Adipose tissue (tissue), 3 donors: ENCODE data around the gene JMJD1C. TPM values are rescaled to one million over a fixed set of nuclear protein-coding genes. Genes with fewer than 3 reads are reported as not detected.

Source experiments
- H3K27ac ChIP-seq: one replicate; pipeline ENCODE4 v1.5.1; 2013; ENCODE audit warnings: low read depth, low read length
- WGBS, 3 donors: extraction: QIAGEN DNeasy Blood & Tissue Kit; methylation state at CpG; one replicate each; pipeline ENCODE4 v1.1.7; 2013; 5-methylcytosine and 5-hydroxymethylcytosine counted together
- polyA plus RNA-seq, 3 donors: library from polyadenylated mRNA; stranded (reverse); fragments of 200-250 nt; gene quantifications; one replicate each; pipeline ENCODE4 v1.2.3, GENCODE V29; 2013
- donor health status: healthy with polysubstance abuse.
- donor health status: Bipolar disorder and iron deficiency.
- donor health status: healthy.

JMJD1C gene
- polyA plus RNA-seq, 3 donors: 14.7 to 39.5 (median 31.1) TPM

DNA sequence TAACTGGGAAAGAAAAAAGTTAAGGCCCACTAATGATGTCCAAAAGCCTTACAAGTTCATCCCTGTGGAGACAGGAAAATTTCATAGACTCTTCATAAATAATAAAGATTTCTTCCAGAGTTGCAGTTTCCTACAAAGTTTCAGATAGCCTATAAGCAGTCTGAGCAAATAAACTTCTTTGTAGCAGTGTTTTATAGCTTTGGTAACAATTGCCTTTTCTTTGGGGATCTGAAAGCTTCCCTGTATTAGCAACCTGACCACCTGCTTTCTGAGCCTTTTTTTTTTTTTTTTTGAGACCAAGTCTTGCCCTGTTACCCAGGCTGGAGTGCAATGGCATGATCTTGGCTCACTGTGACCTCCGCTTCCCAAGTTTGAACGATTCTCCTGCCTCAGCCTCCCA is 182.7 kb downstream of the JMJD1C start:
- H3K27ac ChIP-seq: no peak overlapping the region
- WGBS, 3 donors: 96 to 97% (median 97%) methylated on average over 2 of the region's 2 CpGs

DNA sequence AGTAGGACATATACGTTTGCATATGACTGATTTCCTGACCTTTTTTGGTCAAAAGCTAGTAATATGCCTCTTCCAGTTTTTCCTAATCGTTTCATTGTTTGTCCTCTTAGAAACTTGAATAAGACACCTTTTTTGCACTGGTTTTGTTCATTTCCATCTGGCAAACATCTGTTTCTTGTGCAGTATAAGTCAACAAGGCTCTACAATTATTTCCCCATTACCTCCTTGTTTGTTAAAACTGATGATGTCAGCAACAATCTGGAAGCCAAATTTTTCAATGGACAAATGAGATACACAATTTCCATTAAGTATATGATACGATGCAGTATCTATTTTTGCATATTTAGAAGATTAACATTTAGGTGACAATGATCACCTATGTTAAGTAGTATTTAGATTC is 183.8 kb downstream of the JMJD1C start:
- 81 to 89% (median 84%) methylated on average over 3 of the region's 3 CpGs for WGBS, 3 donors
- H3K27ac ChIP-seq: no peak overlapping the region

GRCh38 chr10:63280386-63280785 is 185.4 kb downstream of the JMJD1C start:
- WGBS, 3 donors: 96 to 98% (median 97%) methylated on average over 6 of the region's 6 CpGs
- H3K27ac ChIP-seq: no peak overlapping the region

GRCh38 chr10:63275094-63275493 is 190.7 kb downstream of the JMJD1C start:
- H3K27ac ChIP-seq: no peak overlapping the region

GRCh38 chr10:63273577-63273976 is 192.2 kb downstream of the JMJD1C start:
- no peak overlapping the region for H3K27ac ChIP-seq

More at GRCh38 chr10:63275094-63275493, 190.7 kb downstream of the JMJD1C start:
- WGBS, 3 donors: 55 to 88% (median 87%) methylated on average over 3 of the region's 3 CpGs

GRCh38 chr10:63268798-63269503 is 196.8 kb downstream of the JMJD1C start:
- peak overlapping the region; percentile 86 for H3K27ac ChIP-seq
- 0 to 1% (median 1%) methylated on average over 17 of the region's 17 CpGs for WGBS, 3 donors

DNA sequence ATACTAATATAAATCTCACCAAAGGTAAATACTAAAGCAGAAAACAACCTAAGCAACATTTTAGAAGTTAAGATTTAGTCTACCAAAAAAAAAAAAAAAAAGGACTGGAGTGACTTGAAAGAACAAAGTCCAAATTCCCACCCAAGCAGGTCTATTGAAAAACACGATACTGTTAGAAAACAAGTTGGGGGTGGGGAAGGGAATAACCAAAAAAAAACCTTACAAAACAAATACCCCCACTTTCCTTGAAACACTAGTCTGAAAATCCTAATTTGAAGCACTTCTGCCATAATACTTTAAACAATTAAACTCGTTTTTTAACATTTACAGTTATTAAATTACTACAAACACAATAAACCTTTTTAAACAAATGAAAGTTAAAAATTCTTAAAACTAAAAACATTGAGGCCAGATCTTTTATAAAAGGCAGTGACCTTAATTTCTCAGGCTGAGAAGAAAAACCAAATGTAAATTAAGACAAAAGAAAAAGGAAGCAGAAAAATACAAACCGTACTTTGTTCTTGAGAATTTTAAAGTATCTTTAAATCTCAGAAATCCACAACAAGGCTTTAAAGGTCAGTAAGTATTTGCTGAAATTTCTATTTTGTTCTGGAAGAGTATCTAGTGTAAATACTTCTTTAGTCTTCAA is 197.5 kb downstream of the JMJD1C start:
- peak overlapping the region; percentile 86 for H3K27ac ChIP-seq
- WGBS, 3 donors: 0 to 2% (median 0%) methylated on average over 3 of the region's 3 CpGs

GRCh38 chr10:63267414-63268148 is 198.2 kb downstream of the JMJD1C start:
- 0 to 1% (median 1%) methylated on average over 6 of the region's 6 CpGs for WGBS, 3 donors

DNA sequence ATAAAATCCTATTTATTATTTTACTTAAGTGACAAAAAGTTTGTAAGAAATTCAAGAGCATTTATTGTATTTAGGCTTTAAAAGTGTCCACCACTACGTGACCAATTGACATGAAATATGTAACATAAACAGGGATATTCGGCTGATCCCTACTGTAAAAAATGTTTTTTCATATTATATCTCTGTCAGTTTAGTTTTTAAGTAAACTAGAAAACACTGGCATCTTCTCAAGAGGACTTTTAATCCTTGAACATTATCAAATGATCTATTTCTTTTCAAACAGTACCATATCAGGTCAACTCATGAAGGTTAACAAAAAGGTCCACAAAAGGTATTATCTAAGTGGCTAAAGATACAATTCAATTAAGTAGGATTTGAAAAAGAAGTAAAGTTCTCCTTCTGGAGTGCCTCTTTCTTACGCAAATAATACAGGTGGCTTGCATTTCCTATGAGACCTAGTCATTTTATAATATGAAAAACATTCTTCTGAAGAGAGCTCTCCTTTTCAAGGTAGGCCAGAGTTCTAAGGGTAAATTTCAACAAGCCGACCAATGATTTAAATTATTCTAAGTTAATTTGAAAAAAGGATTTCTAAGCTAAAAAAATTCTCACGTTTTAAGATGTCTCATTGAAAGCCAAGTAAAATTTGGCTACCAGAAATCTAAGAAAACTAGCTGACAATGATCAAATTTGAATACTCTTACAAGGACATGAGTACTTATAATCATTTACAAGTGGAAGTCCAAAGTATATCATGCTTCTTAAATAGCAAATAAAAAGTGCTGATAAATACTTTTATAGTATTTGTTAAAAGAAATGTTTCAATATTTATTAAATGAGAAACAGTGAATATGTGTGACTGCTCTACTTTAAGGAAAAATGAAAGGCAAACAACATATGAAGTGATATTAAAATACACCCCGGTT is 199.1 kb downstream of the JMJD1C start:
- 1 to 4% (median 2%) methylated on average over 6 of the region's 6 CpGs for WGBS, 3 donors
- no peak overlapping the region for H3K27ac ChIP-seq

More at GRCh38 chr10:63267414-63268148, 198.2 kb downstream of the JMJD1C start:
- H3K27ac ChIP-seq: no peak overlapping the region

- WGBS, 3 donors: 4 to 7% (median 6%) methylated on average over 2 of the region's 2 CpGs
- H3K27ac ChIP-seq: no peak overlapping the region
Observed at GRCh38 chr10:63265683-63266235, 200.0 kb downstream of the JMJD1C start.

GRCh38 chr10:63265222-63265617 is 200.6 kb downstream of the JMJD1C start:
- WGBS, 3 donors: 0 to 1% (median 1%) methylated on average over 5 of the region's 5 CpGs
- H3K27ac ChIP-seq: no peak overlapping the region

DNA sequence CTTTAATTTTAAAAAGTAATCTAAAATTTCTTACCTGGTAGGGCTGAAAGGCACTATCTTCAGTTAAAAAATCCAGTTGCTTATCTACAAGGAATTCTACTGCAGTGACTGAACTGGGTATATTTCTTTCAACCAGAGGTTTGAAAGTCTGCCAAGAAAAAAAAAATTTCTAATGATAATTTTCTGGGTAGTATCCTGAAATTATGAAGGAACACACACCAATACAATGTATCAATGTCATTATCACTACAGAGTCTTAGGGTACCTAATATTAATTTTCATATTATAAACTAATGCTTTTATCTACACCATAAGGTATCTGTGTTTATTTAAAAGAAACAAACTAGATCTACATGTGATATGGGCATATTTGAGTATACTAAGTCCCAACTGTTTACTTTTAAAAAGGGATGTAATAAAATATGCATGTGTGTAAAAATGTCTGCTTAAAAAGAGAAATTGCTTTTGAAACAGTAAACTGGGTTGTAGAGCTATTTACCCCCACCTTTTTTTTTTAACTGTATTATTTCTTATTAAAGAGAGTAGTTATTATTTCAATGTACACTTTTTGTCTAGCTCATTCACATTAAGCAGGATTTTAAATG is 201.1 kb downstream of the JMJD1C start:
- no peak overlapping the region for H3K27ac ChIP-seq

DNA sequence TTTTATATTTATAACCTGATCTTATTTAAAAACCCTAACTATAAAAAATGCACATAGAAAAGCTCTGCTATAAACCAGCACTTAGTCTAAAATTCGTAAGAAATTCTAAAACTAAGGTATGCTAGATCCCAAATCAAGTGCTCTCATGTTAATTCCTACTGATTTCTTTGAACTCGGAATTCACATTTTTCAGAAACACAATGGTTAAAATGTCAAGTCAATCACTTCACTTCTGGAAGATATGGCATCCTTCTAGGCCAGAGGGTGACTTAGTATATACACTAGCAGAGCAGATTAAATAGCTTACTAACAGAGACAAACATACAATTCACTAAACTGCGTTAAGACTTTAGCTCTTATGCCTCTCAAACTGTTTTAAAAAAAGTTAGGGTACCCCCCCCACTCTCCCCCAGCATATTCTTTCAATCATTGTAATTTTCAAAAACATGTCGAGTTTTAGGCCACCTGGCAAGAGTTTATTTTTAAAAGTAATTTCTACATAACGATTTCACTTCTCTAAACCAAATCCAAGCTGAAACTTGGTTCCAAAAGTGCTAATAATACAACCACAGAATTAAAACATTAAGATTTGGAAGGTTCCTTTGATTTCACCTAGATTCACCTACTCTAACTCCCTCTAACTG is 203.2 kb downstream of the JMJD1C start:
- no peak overlapping the region for H3K27ac ChIP-seq
- WGBS, 3 donors: 57 to 63% (median 60%) methylated on average over 5 of the region's 5 CpGs

DNA sequence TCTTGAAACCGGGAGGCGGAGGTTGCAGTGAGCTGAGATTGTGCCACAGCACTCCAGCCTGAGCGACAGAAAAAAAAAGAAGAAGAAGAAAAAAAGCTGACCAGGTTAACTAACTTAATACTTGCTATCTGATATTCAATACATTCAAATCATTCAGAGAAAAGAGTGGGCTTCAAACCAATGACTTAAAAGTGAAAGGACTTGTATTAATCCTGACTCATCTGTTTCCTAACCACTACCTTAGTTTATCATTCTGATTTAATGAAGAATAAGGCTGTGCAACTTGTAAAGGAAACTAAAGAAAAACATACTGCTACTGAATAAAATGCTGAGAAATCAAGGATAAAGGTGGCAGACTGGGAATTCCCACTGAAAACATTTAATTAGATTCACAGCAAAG is 204.3 kb downstream of the JMJD1C start:
- 51 to 89% (median 62%) methylated on average over 3 of the region's 3 CpGs for WGBS, 3 donors
- H3K27ac ChIP-seq: no peak overlapping the region

DNA sequence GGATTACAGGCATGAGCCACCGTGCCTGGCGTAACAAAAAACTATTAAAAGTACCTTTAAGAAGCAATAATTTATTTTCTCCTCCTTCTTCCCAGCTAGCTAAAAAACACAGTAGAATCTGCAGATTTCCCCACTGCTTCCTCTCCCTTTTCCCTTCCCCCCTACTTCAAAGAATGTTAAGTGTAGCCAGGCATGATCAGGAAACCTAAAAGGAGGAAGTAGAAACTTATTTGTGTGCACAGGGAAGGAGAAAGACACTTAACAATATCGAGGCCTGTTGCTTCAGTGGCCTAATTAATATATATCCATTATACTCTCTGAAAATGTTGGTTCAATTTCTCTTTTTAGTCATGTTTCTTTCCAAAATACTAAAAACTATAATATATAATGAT is 204.9 kb downstream of the JMJD1C start:
- H3K27ac ChIP-seq: no peak overlapping the region
- WGBS, 3 donors: 42 to 82% (median 44%) methylated on average over 3 of the region's 3 CpGs

GRCh38 chr10:63260103-63260859 is 205.5 kb downstream of the JMJD1C start:
- 87 to 95% (median 88%) methylated on average over 17 of the region's 17 CpGs for WGBS, 3 donors
- no peak overlapping the region for H3K27ac ChIP-seq
